ENCODE data around the gene IL4I1. TPM values are rescaled to one million over a fixed set of nuclear protein-coding genes. Genes with fewer than 3 reads are reported as not detected.

IL4I1 gene
- total and polyA plus RNA-seq, 2 of the 8 experiments (the other 6 are each of a cell fraction or from before 2014, with no cell fraction given), result 0.41 to 0.76 TPM

DNA sequence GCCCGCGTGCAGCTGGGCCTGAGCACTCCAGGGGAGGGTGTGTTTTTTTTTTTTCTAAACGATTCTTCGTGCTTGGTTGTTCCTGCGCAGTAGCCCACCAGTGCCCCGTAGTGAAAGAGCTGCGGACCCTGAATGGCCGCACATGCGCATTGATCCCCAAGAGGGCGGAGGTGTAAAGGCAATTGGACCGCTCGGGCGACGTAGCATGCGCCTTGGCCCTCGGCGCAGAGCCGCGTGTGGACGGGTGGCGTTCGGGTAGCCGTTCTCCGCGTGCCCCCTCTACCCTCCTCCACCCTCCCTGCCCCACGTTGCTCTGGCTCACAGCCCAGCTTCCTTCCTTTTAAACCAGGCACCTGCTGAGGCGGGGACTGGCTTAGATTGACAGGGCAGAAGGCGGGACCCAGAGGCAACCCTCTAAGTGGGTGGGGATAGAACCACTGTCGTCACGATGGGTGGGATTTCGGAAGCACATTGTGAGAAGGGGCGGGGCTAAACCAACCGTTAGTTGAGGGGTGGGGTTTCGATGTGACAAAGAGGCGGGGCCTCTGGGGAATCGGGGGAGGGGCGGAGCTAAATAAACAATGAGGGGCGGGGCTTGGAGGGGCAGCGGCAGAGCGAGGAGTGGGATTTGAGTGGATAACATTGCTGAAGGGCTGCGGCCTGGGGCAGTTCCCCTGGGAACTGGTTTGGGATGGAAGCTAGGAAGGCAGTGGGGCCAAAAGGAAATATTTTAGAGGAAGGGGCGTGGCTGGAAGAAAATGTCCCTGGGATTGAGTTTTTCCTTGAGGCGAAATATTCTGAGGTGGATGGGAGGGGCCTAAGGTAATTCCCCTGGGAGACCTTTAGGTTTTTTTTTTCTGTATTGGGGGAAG lies 33.2 kb upstream of the IL4I1 start (continued):
- TF ChIP-seq SIX5 (IDR thresholded peaks at IDR 0.05; ENCODE audit: low read depth, low read length) (no peak), SAP30 (IDR thresholded peaks at IDR 0.05; ENCODE audit: insufficient read depth, insufficient replicate concordance, low read length) (no peak), GTF2F1 (IDR thresholded peaks at IDR 0.05; ENCODE audit: borderline replicate concordance, low read depth, low read length) (peak; percentile 86; the same call in 1 of the 2 replicates), CHD1 (IDR thresholded peaks at IDR 0.05; ENCODE audit: low read depth, low read length) (no peak), RAD21 (IDR thresholded peaks at IDR 0.05 in 1 of 2, conservative IDR thresholded peaks at IDR 0.05 in 1 of 2; ENCODE audit: low read depth in 2 of 2, low read length in 2 of 2) (no peak), CREB1 (IDR thresholded peaks at IDR 0.05) (peak; percentile 58), RXRA (IDR thresholded peaks at IDR 0.05; ENCODE audit: insufficient read depth, low read depth, low read length) (no peak), SP4 (IDR thresholded peaks at IDR 0.05; ENCODE audit: low read length) (peak; percentile 94), BRCA1 (IDR thresholded peaks at IDR 0.05; ENCODE audit: low read depth, low read length) (no peak), CBX8 (IDR thresholded peaks at IDR 0.05; ENCODE audit: borderline replicate concordance, low read depth, low read length) (no peak), EGR1 (IDR thresholded peaks at IDR 0.05; ENCODE audit: borderline replicate concordance, low read depth, low read length) (no peak), JUND (IDR thresholded peaks at IDR 0.05; ENCODE audit: low read length) (peak; percentile 7; the same call in 1 of the 2 replicates), KDM4A (IDR thresholded peaks at IDR 0.05; ENCODE audit: low read depth, low read length, severe bottlenecking) (no peak), ASH2L (IDR thresholded peaks at IDR 0.05; ENCODE audit: low read length) (no peak), KDM1A (IDR thresholded peaks at IDR 0.05; ENCODE audit: borderline replicate concordance, low read length) (no peak), SIN3A (conservative IDR thresholded peaks at IDR 0.05 in 1 of 2, IDR thresholded peaks at IDR 0.05 in 1 of 2; ENCODE audit: low read depth in 1 of 2, low read length in 2 of 2) (peak in 1 of 2 experiments; percentile 19; a peak in 2 of 4 replicates)
- TF ChIP-seq, protein P1, sequence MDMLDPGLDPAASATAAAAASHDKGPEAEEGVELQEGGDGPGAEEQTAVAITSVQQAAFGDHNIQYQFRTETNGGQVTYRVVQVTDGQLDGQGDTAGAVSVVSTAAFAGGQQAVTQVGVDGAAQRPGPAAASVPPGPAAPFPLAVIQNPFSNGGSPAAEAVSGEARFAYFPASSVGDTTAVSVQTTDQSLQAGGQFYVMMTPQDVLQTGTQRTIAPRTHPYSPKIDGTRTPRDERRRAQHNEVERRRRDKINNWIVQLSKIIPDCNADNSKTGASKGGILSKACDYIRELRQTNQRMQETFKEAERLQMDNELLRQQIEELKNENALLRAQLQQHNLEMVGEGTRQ (IDR thresholded peaks at IDR 0.05; ENCODE audit: low read length), result 0 out of 2 replicates have a peak, but pooled peaks have one; percentile 12
- TF ChIP-seq, protein P2, sequence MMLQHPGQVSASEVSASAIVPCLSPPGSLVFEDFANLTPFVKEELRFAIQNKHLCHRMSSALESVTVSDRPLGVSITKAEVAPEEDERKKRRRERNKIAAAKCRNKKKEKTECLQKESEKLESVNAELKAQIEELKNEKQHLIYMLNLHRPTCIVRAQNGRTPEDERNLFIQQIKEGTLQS (IDR thresholded peaks at IDR 0.05; ENCODE audit: insufficient read depth, low read depth, low read length), result no peak
- TF ChIP-seq, protein P3, sequence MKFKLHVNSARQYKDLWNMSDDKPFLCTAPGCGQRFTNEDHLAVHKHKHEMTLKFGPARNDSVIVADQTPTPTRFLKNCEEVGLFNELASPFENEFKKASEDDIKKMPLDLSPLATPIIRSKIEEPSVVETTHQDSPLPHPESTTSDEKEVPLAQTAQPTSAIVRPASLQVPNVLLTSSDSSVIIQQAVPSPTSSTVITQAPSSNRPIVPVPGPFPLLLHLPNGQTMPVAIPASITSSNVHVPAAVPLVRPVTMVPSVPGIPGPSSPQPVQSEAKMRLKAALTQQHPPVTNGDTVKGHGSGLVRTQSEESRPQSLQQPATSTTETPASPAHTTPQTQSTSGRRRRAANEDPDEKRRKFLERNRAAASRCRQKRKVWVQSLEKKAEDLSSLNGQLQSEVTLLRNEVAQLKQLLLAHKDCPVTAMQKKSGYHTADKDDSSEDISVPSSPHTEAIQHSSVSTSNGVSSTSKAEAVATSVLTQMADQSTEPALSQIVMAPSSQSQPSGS (IDR thresholded peaks at IDR 0.05; ENCODE audit: low read length), result peak; percentile 36; the same call in 1 of the 2 replicates

Data from H1 (cell line).